ENCODE results near the gene TMPRSS5.
"Not testable (repeated sequence)": the region's sequence is repeated elsewhere in the genome, so short reads cannot be mapped to it uniquely, and the experiment has no call there.

The TMPRSS5 gene

GRCh38 chr11:113722221-113722620 lies 16.1 kb upstream of the TMPRSS5 start:
- H3K9me3 ChIP-seq (ENCODE audit: control insufficient read depth, insufficient read depth, low read length) = no peaks in the 10 kb centered on the region
- no peaks in the 10 kb centered on the region for H3K27me3 ChIP-seq (ENCODE audit: control insufficient read depth, low read length)
- no peaks in the 10 kb centered on the region for H3F3A ChIP-seq (ENCODE audit: control insufficient read depth, insufficient read depth)
- H3K4me1 ChIP-seq (ENCODE audit: control insufficient read depth, low read length) = peaks cover 6% of the 10 kb centered on the region; the same call in 1 of the 2 replicates
- no peak overlapping the region for H3K4me2 ChIP-seq (ENCODE audit: low read length)
- H3K79me2 ChIP-seq (ENCODE audit: control insufficient read depth, low read length) = no peaks in the 10 kb centered on the region
- H4K20me1 ChIP-seq (ENCODE audit: control insufficient read depth, insufficient read depth, low read depth, low read length) = no peaks in the 10 kb centered on the region
- TF ChIP-seq EZH2phosphoT487 (IDR thresholded peaks at IDR 0.05; ENCODE audit: borderline replicate concordance, low read length) = no peak
- TF ChIP-seq, protein P1, sequence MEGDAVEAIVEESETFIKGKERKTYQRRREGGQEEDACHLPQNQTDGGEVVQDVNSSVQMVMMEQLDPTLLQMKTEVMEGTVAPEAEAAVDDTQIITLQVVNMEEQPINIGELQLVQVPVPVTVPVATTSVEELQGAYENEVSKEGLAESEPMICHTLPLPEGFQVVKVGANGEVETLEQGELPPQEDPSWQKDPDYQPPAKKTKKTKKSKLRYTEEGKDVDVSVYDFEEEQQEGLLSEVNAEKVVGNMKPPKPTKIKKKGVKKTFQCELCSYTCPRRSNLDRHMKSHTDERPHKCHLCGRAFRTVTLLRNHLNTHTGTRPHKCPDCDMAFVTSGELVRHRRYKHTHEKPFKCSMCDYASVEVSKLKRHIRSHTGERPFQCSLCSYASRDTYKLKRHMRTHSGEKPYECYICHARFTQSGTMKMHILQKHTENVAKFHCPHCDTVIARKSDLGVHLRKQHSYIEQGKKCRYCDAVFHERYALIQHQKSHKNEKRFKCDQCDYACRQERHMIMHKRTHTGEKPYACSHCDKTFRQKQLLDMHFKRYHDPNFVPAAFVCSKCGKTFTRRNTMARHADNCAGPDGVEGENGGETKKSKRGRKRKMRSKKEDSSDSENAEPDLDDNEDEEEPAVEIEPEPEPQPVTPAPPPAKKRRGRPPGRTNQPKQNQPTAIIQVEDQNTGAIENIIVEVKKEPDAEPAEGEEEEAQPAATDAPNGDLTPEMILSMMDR (IDR thresholded peaks at IDR 0.05; ENCODE audit: low read depth, low read length, poor library complexity, severe bottlenecking) = no peak
- H3K4me3 ChIP-seq (ENCODE audit: low read length) = no peak overlapping the region
- no peaks in the 10 kb centered on the region for H3K36me3 ChIP-seq (ENCODE audit: control insufficient read depth, low read length)
- H3K9me2 ChIP-seq (replicated peaks; ENCODE audit: control insufficient read depth, low read length) = no peaks in the 10 kb centered on the region
- no peak overlapping the region for H3K27ac ChIP-seq (ENCODE audit: low read depth, low read length)

GRCh38 chr11:113721462-113722066 lies 15.5 kb upstream of the TMPRSS5 start:
- H3K9me2 ChIP-seq (replicated peaks; ENCODE audit: control insufficient read depth, low read length) = no peaks in the 10 kb centered on the region
- no peak overlapping the region for H3K27ac ChIP-seq (ENCODE audit: low read depth, low read length)
- no peaks in the 10 kb centered on the region for H3K27me3 ChIP-seq (ENCODE audit: control insufficient read depth, low read length)
- H3F3A ChIP-seq (ENCODE audit: control insufficient read depth, insufficient read depth) = no peaks in the 10 kb centered on the region
- H3K9me3 ChIP-seq (ENCODE audit: control insufficient read depth, insufficient read depth, low read length) = no peaks in the 10 kb centered on the region
- no peaks in the 10 kb centered on the region for H4K20me1 ChIP-seq (ENCODE audit: control insufficient read depth, insufficient read depth, low read depth, low read length)
- TF ChIP-seq EZH2phosphoT487 (IDR thresholded peaks at IDR 0.05; ENCODE audit: borderline replicate concordance, low read length) = no peak
- TF ChIP-seq, protein P1 (IDR thresholded peaks at IDR 0.05; ENCODE audit: low read depth, low read length, poor library complexity, severe bottlenecking) = no peak
- H3K4me3 ChIP-seq (ENCODE audit: low read length) = no peak overlapping the region
- H3K4me1 ChIP-seq (ENCODE audit: control insufficient read depth, low read length) = peaks cover 6% of the 10 kb centered on the region; the same call in 1 of the 2 replicates
- H3K79me2 ChIP-seq (ENCODE audit: control insufficient read depth, low read length) = no peaks in the 10 kb centered on the region
- no peak overlapping the region for H3K4me2 ChIP-seq (ENCODE audit: low read length)
- no peaks in the 10 kb centered on the region for H3K36me3 ChIP-seq (ENCODE audit: control insufficient read depth, low read length)

DNA sequence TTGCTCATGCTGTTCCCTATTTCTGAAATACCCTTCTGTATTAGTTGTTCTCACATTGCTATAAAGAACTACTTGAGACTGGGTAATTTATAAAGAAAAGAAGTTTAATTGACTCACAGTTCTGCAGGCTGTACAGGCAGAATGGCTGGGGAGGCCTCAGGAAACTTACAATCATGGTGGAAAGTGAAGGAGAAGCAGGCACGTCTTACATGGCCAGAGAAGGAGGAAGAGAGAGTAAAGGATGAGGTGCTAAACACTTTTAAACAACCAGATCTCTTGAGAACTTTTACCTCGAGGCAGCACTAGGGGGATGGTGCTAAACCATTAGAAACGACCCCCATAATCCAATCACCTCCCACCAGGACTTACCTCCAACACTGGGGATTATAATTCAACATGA lies 14.4 kb upstream of the TMPRSS5 start:
- not testable (repeated sequence) for H3K4me2 ChIP-seq (ENCODE audit: low read length); H3K27ac ChIP-seq (ENCODE audit: low read depth, low read length); H3K79me2 ChIP-seq (ENCODE audit: control insufficient read depth, low read length); H3K4me1 ChIP-seq (ENCODE audit: control insufficient read depth, low read length); H3K4me3 ChIP-seq (ENCODE audit: low read length); H3K27me3 ChIP-seq (ENCODE audit: control insufficient read depth, low read length); H3K9me2 ChIP-seq (replicated peaks; ENCODE audit: control insufficient read depth, low read length); H3K9me3 ChIP-seq (ENCODE audit: control insufficient read depth, insufficient read depth, low read length); H4K20me1 ChIP-seq (ENCODE audit: control insufficient read depth, insufficient read depth, low read depth, low read length); H3F3A ChIP-seq (ENCODE audit: control insufficient read depth, insufficient read depth); H3K36me3 ChIP-seq (ENCODE audit: control insufficient read depth, low read length)

- H3K4me2 ChIP-seq (ENCODE audit: low read length) = no peak overlapping the region
- H3K4me1 ChIP-seq (ENCODE audit: control insufficient read depth, low read length) = no peaks in the 10 kb centered on the region
- H3K27me3 ChIP-seq (ENCODE audit: control insufficient read depth, low read length) = no peaks in the 10 kb centered on the region
- H3F3A ChIP-seq (ENCODE audit: control insufficient read depth, insufficient read depth) = no peaks in the 10 kb centered on the region
- no peaks in the 10 kb centered on the region for H3K9me3 ChIP-seq (ENCODE audit: control insufficient read depth, insufficient read depth, low read length)
- H3K79me2 ChIP-seq (ENCODE audit: control insufficient read depth, low read length) = no peaks in the 10 kb centered on the region
- TF ChIP-seq EZH2phosphoT487 (IDR thresholded peaks at IDR 0.05; ENCODE audit: borderline replicate concordance, low read length) = no peak
- TF ChIP-seq, protein P1 (IDR thresholded peaks at IDR 0.05; ENCODE audit: low read depth, low read length, poor library complexity, severe bottlenecking) = no peak
- H3K27ac ChIP-seq (ENCODE audit: low read depth, low read length) = no peak overlapping the region
- H4K20me1 ChIP-seq (ENCODE audit: control insufficient read depth, insufficient read depth, low read depth, low read length) = no peaks in the 10 kb centered on the region
- no peak overlapping the region for H3K4me3 ChIP-seq (ENCODE audit: low read length)
- H3K36me3 ChIP-seq (ENCODE audit: control insufficient read depth, low read length) = no peaks in the 10 kb centered on the region
- no peaks in the 10 kb centered on the region for H3K9me2 ChIP-seq (replicated peaks; ENCODE audit: control insufficient read depth, low read length)
Measured at GRCh38 chr11:113715882-113716625, 9.9 kb upstream of the TMPRSS5 start.
